ENCODE measurements around the gene ZNF746. TPM values are rescaled to one million over a fixed set of nuclear protein-coding genes. Genes with fewer than 3 reads are reported as not detected.
A peak's percentile ranks its signal among the peaks of the same experiment; 100 is the strongest.

ZNF746 gene
- total and polyA plus RNA-seq, 9 of the 15 experiments (the other 6 are each of a cell fraction or from before 2014, with no cell fraction given): 1.7 to 31.6 (median 13.3) TPM

DNA sequence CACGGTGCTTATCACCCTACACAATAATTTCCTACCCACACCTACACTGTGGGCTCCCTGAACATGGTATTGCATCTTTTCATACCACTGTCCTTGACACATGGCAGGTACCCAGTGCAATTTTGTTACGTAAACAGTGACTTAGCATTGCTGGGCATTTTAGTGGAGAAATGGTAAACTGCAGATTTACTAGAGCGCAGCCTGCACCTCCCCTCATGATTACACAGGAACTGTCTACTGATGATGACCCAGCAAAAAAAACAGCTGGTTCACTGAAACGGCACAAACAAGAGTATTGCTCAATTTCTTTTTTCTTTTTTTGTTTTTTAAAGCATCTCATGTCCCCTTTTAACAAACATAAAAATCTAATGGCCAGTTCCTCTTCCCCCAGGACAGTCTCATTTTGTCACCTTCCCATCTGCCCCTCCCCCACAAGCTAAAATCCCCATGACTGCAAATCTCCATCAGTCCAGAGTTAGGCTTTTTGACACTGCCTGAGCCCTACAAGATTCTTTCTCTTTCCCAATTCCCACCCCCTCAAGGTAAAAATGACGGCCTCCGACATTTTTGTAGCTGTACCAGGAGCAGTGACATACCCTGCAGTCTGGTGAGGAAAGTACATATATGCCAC lies 2.8 kb downstream of the ZNF746 start (continued):
- TF ChIP-seq, protein P1, sequence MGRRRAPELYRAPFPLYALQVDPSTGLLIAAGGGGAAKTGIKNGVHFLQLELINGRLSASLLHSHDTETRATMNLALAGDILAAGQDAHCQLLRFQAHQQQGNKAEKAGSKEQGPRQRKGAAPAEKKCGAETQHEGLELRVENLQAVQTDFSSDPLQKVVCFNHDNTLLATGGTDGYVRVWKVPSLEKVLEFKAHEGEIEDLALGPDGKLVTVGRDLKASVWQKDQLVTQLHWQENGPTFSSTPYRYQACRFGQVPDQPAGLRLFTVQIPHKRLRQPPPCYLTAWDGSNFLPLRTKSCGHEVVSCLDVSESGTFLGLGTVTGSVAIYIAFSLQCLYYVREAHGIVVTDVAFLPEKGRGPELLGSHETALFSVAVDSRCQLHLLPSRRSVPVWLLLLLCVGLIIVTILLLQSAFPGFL (CRISPR knock-in tag; IDR thresholded peaks at IDR 0.05): no peak
- TF ChIP-seq MYC (IDR thresholded peaks at IDR 0.05; ENCODE audit: low read depth, low read length): peak; percentile 50
- no peak for TF ChIP-seq MYC (CRISPR knock-in tag; IDR thresholded peaks at IDR 0.05; ENCODE audit: borderline replicate concordance, low read depth)
- no peak for TF ChIP-seq PHB (CRISPR knock-in tag; IDR thresholded peaks at IDR 0.05)
- TF ChIP-seq ZNF436 (CRISPR knock-in tag; IDR thresholded peaks at IDR 0.05): no peak
- no peak for TF ChIP-seq RBM25 (IDR thresholded peaks at IDR 0.05; ENCODE audit: low read depth, low read length, severe bottlenecking)
- no peak for TF ChIP-seq TCF3 (CRISPR knock-in tag; IDR thresholded peaks at IDR 0.05)
- TF ChIP-seq, protein P2, sequence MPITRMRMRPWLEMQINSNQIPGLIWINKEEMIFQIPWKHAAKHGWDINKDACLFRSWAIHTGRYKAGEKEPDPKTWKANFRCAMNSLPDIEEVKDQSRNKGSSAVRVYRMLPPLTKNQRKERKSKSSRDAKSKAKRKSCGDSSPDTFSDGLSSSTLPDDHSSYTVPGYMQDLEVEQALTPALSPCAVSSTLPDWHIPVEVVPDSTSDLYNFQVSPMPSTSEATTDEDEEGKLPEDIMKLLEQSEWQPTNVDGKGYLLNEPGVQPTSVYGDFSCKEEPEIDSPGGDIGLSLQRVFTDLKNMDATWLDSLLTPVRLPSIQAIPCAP (CRISPR knock-in tag; IDR thresholded peaks at IDR 0.05; ENCODE audit: borderline replicate concordance): no peak
- no peak for TF ChIP-seq RBM39 (optimal IDR thresholded peaks at IDR 0.05; ENCODE audit: low read depth, low read length)
- TF ChIP-seq PHTF2 (CRISPR knock-in tag; IDR thresholded peaks at IDR 0.05): no peak
- no peak for TF ChIP-seq ELF2 (CRISPR knock-in tag; IDR thresholded peaks at IDR 0.05)
- TF ChIP-seq ZNF695 (CRISPR knock-in tag; IDR thresholded peaks at IDR 0.05): no peak
- TF ChIP-seq KLF16 (IDR thresholded peaks at IDR 0.05): peak; percentile 18; the same call in 1 of the 2 replicates
- TF ChIP-seq TOE1 (IDR thresholded peaks at IDR 0.05; ENCODE audit: borderline replicate concordance): no peak; the same call in 1 of the 2 replicates
- TF ChIP-seq TOE1 (CRISPR knock-in tag; IDR thresholded peaks at IDR 0.05; ENCODE audit: borderline replicate concordance, low read depth): no peak
- peak; percentile 99 for TF ChIP-seq C11orf30 (IDR thresholded peaks at IDR 0.05; ENCODE audit: low read depth)
- no peak for TF ChIP-seq ZNF561 (CRISPR knock-in tag; conservative IDR thresholded peaks at IDR 0.05)
- no peak for TF ChIP-seq ZNF324 (CRISPR knock-in tag; IDR thresholded peaks at IDR 0.05)
- no peak for TF ChIP-seq ARHGAP35 (IDR thresholded peaks at IDR 0.05; ENCODE audit: partially characterized antibody)
- peak; percentile 93 for TF ChIP-seq DPF2 (IDR thresholded peaks at IDR 0.05)
- TF ChIP-seq BRD9 (IDR thresholded peaks at IDR 0.05; ENCODE audit: low read depth, partially characterized antibody): peak; percentile 70
- TF ChIP-seq CREM (IDR thresholded peaks at IDR 0.05; ENCODE audit: low read depth): 0 out of 2 replicates have a peak, but pooled peaks have one; percentile 25
- TF ChIP-seq, protein P3, sequence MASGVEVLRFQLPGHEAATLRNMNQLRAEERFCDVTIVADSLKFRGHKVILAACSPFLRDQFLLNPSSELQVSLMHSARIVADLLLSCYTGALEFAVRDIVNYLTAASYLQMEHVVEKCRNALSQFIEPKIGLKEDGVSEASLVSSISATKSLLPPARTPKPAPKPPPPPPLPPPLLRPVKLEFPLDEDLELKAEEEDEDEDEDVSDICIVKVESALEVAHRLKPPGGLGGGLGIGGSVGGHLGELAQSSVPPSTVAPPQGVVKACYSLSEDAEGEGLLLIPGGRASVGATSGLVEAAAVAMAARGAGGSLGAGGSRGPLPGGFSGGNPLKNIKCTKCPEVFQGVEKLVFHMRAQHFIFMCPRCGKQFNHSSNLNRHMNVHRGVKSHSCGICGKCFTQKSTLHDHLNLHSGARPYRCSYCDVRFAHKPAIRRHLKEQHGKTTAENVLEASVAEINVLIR (CRISPR knock-in tag; IDR thresholded peaks at IDR 0.05): no peak
- no peak for TF ChIP-seq MTF1 (CRISPR knock-in tag; IDR thresholded peaks at IDR 0.05; ENCODE audit: borderline replicate concordance)
- TF ChIP-seq MECOM (CRISPR knock-in tag; IDR thresholded peaks at IDR 0.05): no peak
- TF ChIP-seq STAT5A (IDR thresholded peaks at IDR 0.05; ENCODE audit: borderline replicate concordance, low read length): no peak
- TF ChIP-seq ZNF77 (CRISPR knock-in tag; IDR thresholded peaks at IDR 0.05): no peak
- TF ChIP-seq ZNF583 (CRISPR knock-in tag; IDR thresholded peaks at IDR 0.05): no peak

All from K562 (cell line).